Activated CD4-positive, alpha-beta T cell treated with anti-CD3 and anti-CD28 coated beads, Interleukin-2, Interleukin-4, amounts not matched to agents 100 ng/mL and 50 ng/mL, durations not matched to agents 16 hours and 8 hours (primary cell): ENCODE measurements around the gene MRPS11.
"Not testable (repeated sequence)": the region's sequence is repeated elsewhere in the genome, so short reads cannot be mapped to it uniquely, and the experiment has no call there.

Source experiments
- DNase-seq: peaks from one replicate; pipeline ENCODE4 v3.0.0-alpha.2; 2020; ENCODE audit warnings: low spot score

MRPS11 gene

DNA sequence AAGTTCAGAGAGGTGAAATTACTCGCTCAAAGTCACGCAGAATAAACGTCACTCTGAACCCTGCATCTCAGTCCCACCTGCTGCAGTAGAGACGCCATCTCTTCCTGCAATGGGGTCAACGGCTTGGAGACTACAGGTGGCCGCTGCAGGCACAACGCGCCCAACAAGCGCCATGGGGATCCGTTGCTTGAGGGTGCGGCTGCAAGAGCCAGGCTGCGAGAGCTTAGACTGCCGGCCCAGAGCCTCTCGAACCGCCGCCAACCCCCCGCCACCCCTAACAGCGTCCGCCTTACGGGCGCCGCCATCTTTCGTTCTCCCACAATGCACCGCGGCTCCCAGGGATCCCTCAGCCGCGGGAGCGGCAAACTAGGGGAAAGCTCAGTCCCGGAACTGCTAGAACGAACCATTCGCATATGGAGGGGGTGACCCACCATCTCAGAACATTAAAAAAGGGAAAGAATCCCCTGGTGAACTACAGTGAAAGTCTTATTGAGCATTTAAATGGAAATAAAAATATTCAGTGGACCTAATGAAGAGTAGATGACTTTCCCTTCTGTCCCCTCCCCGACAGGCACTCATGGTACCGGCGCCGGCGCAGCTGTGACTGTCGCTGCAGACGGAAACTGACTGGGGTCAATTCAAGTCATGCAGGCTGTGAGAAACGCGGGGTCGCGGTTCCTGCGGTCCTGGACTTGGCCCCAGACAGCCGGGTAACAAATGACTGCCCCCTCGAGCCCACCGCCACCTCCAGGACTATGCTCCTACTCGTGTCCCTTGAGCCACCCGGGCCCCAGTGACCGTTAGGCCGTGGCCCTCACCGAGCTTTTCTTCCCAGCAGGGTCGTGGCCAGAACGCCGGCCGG lies at the start of gene MRPS11, which contains the start of gene MRPL46:
TSS of gene MRPS11 (plus strand) at position 636 of the 862 bp plus-strand sequence. CDS start at position 646, 10 bp downstream.
TSS of gene MRPL46 (minus strand) at position 316 of the 862 bp plus-strand sequence. CDS start at position 305, 11 bp downstream.
- DNase-seq: peak; percentile 89

DNA sequence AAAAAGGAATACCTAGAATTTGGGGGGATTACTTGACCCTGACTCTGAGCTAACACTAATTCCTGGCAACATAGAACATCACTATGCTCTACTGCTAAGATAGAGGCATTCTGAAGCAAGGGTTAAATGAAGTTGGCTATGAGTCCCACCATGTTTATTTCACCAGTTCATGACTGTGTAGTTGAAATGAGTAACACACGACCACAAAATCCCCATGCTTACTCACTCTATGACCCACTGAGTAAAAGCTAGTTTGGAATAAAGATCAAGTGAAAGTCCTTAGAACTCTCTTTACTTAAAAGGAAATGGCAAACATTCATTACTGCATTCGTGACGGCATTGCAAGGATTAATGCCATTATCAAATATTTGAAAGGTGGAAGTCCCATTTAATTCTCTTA lies 47.7 kb upstream of the MRPS11 start:
- DNase-seq: peak; percentile 73

DNA sequence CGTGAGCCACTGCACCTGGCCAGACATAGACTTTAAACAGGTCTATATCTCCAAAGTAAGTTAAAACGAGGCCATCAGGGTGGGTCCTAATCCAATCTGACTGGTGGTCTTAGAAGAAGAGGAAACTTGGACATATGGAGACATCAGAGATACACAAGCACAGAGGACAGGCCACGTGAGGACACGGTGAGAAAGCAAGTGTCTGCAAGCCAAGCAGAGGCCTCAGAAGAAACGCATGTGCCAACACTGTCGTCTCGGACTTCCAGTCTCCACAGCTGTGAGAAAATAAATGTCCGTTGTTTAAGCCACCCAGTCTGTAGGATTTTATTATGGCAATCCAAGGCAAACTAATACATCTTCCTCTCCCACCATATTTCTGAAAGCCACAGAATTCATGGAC lies 44.2 kb upstream of the MRPS11 start:
- no peak for DNase-seq

DNA sequence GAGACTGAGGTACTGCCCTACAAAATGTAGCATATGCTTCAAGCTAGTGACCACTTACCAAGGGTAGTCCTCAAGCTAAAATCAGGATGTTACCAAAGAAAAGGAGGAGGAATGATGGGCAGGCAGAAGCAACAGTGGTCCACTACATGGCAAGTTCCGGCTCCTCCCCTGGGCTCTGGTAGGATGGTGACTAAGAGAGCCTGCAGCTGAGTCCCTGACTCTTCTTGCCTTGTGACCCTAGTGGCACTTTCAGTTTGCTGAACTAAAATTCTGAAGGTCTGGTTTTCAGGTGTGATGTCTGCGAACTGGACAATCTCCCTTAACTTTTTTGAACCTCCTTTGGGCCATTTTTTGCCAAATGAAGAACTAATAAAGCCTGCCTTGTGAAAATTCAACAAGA lies 41.2 kb upstream of the MRPS11 start:
- no peak for DNase-seq

DNA sequence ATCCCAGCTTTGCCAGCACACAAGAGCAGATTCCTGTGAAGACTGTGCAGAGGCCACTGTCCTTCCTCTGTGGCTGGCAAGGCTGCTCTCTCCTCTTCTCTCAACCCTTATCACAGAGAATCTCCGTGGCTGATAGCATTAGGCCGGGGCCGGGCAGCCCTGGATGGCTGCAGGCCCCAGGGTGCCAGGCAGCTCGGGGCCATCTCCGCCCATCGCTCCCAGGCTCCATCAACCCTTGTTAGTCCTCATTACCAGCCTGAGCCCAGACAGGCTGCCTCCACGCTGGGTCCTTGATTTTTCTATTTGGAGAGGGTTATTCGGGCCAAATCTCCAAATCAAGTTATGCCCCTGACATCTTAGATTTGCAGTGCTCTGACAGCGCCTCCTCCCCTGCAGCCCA lies 39.5 kb upstream of the MRPS11 start:
- no peak for DNase-seq

DNA sequence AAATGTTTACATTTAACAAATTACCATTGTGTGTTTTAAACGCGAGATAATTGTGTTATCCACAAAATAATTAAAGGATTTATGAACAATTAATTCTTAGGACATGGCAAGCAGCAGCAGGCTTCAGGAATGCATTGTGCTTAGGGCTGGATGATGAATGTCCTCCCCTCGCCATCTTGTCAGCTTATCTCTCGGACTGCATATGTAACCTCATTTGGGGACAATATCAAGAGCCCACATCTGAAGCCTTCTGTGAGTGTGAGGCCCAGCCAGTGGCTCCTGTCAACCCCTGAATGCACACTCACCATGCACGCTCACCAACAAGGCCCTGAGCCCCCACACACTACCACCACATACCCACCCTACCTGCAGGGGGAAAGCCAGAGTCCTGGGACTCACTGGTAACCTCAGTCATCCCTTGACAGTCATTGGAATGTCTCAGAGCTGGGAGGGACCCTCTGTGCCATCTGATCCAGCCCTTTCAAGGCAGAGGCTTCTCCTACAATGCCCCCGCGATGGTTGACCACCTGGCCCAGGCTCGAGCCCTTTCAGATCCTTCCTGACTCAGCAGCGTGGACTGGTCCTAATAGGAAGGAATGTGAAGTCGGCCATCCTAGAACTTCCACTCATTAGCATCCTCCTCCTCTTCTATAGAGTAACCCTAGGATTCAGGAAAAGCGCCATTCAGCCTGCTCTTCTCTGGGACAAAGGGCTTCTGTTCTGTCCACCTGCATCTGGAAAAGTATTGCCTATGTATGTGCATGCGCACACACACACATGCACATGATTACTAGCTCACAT lies 38.5 kb upstream of the MRPS11 start:
- no peak for DNase-seq

DNA sequence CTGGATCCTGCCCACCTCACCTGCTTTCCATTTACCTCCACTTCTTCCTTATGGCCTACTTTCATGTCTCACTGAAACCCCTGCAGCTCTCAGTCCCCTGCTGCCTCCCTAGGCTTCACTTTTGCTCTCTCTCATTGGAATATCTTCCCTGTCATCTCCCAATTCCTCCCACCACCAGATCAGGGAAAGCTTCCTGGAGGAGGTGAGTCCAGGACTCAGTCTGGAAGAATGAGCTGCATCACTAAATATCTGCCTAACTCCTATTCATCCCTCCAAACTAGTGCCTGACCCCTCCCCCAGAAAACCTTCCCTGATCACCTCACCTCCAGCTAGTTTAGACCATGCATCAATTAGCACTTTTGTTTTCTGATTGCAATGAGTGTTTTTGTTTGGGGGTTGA lies 37.5 kb upstream of the MRPS11 start:
- no peak for DNase-seq

DNA sequence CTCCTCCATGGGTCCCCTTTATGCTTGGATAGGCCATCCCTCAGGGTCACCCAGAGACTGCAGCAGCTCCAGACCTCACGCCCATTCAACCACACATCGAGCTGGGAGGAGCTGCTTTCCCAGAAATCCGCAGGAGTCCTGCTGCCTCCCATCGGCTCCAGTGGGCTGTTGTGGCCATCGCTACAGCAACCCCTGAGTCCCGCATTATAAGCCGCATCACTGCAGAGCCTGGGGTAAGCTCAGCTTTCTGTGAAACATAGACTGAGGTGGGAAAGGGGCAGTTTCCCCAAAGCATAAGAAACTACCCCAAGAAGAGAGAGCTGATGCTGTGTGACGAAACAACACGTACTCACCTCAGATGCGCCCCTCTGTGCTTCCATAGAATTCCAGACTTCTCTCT lies 36.1 kb upstream of the MRPS11 start:
- no peak for DNase-seq

DNA sequence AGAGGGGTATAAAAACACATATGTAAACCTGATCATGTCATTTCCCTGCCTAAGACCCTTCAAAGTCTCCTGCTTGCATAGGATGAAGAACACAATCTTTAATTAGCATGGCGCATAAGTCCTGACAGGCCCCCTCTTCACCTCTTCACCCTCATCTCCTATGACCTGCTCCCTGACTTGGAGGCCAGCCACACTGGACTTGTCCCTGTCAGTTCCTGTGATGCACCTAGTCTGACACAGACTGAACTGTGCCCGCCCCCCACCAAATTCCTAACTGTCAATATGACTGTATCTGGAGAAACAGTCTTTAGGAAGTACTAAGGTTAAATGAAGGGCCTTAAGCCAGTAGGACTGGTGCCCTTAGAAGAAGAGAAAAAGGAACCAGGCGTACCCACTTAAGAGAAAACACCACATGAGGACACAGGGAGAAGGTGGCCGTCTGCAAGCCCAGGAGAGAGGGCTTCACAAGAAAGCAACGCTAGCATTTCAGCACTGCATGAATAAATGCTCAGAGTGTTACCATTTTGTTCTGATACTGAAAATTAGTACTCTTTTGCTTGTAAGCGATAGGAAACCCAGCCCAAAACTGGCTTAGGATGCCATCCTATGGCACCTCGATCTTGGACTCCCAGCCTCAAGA lies 34.3 kb upstream of the MRPS11 start:
- DNase-seq: no peak

DNA sequence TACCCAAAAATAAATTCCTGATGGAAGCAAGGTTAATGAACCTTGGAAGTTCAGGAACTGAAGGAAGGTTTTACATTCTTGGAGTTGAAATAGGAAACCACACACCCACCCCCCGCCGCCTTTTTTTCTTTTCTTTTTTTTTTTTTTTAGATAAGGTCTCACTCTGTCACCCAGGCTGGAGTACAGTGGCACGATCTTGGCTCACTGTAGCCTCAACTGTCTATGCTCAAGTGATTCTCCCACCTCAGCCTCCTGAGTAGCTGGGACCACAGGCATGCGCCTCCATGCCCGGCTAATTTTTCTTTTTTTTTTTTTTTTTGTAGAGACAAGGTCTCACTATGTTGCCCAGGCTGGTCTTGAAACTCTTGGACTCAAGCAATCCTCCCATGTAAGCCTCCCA lies 33.4 kb upstream of the MRPS11 start:
- DNase-seq: not testable (repeated sequence)

DNA sequence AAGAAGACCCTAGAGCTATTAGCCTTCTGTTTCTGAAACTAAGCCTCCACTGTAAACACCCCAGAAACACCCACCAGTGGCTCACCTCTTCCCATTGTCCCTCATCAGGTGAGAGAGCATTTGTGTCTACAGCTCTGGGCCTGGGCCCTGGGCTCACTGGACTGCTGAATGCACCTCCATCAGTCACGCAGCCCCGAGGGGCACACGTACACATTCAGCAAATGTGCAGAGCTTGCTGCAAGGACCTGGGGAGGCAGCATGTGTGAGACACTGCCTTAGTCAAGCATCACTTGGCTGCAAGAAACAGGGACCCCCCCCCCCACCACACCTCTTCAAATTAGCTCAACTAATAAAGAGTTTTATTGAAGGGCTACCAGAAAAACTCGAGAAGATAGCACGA lies 29.3 kb upstream of the MRPS11 start:
- no peak for DNase-seq

DNA sequence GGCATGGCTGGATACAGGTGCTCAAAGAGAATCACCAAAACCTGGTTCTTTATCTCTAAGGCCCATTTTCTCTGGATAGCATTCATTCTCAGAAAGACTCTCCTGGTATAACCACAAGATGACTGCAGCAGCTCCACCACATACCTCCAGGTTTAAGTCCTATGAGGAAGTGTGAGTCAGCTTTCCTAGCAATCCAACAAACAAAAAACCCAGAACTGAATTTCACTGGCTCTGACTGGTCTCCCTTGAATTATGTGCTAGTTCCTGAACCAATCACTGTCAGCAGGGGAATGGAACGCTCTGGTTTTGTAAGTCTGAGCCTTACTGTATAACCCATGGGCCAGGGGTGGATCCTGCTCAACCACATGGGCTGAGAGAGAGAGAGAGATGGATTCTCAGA lies 27.5 kb upstream of the MRPS11 start:
- peak; percentile 35 for DNase-seq

DNA sequence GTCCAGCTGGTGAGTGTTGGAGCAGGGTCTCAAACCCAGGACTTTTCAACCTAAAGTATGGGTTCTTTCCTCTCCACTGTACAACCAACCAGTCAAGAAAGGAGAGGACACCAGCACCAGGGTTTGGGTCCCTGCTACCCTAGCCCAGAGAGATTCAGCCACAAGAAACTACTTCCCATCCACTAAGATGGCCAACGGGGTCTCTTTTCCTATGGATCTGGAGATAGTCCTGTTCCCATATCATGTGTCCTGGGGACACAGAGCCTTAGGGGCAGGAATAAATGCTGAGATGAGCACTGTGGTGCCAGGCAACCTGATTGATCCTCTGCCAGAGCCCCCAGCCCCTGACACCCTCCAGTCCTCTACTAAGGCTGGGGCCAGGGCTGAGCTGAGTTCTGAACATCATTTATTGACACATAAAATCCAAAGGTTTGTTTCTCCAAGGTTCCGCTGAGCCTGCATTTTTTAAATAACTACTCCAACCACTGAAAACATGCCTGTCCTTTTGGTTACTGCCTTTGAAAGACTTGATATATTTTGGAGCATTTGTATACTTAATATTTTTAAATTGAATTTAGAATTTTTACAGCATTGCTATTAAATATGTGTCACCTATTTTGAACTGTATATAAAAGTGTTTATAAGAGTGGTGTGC lies 26.3 kb upstream of the MRPS11 start:
- no peak for DNase-seq

DNA sequence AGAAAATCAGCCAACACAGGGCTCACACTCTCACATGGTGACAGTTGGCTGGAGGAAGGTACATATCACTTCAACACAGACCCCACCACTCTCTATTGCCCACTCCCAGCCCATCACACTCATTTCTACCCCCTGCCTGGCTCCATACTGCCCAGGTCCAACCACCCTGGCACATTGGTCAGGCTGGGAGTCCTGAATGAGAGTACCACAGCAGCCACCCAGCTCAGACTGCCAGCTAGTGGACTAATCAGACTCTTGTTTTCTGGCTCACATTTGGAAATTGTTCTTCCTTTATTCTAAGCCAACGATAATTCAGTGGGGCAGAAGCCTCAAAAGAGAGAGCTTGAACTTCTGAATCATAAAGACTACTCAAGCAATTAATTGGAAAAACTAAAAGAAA lies 20.3 kb upstream of the MRPS11 start:
- DNase-seq: no peak

DNA sequence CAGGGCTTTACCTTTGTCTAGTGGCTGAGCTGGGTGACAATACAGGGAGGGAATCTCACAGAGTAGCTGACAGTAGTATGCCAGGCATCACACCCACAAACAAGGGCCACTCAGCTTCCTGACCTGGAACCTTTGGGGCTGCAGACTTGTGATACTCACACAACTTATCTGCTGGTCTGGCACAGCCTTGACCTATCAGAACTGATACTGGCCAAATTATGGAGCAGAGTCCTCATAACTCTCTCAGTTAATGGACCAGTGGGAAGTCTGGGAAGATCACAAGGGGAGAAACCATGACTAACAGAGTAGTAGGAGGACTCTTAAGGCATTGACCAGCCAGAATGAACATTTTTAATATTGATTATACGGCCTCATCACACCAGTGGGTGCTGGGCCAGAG lies 19.8 kb upstream of the MRPS11 start:
- DNase-seq: no peak

DNA sequence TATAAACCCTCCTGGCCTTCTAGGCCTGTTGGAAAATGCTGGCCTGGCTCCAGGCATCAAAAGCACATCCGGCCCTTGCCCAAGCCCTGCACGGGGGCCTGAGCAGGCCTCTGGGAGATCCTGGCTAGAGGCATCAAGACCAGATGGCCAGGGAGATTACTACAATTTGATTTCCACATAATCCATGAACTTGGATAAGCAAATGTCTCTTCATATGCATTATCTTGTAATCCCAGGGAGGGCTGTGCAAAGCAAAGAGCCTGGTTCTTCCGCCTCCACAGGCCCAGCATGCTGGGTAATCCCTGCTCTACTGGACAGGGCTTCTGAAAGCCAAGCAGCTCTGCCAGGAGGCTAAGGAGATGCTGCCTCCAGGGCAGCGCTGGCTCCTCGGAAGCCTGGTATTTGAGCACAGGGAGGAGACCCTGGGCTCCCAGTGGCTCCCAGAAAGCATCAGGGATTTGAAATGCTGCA lies 18.5 kb upstream of the MRPS11 start:
- no peak for DNase-seq

DNA sequence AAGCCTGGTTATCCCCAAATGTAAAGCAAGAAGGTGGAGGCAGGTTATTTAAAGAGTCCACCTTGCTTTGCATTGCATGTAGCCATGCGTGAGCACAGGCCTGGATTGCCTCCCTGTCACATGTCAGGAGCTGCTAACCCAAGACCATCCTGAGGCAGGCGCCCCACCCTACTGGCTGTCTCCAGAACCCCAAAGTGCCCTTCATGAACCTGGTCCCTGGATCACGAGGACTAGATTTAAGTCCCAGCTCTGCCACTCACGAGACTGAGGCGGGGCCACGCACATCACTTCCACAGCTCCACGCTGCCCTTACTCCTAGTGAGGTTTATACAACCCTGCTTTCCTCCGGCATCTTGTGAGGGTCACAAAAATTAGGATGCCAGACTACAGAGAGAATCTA lies 17.9 kb upstream of the MRPS11 start:
- DNase-seq: no peak

DNA sequence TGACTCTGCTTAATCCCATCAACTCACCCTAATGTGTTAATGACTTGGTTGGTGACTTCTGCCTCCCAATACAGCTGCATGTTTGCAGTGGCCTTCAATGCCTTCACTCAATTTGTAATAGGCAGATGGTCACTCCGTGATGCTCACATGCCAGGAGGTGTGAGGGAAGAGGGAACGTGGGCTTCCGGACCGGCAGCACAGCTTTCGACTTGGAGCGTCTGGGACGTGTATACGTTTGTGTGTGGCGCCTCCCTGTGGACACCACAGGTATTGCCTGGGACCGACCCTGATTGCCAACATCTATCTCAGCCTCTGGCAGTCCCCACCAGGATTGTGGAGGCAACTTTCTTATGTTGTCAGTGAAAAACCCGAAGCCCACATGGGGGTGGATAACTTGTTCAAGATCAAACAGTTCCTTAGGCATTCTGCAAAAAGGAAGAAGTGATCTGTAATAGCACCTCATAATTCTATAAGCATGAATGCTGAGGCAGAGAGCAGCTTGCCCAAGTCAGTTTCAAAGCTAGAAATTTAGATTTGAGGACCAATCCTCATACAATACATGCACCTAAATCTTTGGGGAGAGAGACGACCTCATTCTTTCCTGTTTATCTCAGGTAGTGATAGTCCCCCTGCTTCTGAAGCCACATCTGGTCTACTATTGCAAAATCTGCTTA lies 17.2 kb upstream of the MRPS11 start:
- peak; percentile 80 for DNase-seq

DNA sequence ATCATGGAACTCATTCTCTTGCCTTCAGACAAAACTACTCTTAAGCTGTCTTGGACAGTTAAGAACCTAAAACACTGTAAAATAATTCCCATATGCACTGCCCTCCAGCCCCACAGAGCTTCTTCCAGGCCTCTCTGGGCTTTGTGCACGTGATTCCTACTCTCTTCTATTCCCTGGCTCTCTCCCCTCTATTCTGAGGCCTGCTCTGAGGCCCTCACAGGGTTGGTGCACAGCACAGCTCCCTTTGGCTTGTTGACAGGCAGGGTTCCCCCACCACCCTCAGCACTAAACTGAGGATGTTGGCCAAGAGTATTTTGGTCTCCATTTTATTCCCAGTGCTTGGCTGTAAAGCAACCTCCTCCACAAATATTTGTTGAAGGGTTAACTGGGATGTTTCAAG lies 13.9 kb upstream of the MRPS11 start:
- no peak for DNase-seq

DNA sequence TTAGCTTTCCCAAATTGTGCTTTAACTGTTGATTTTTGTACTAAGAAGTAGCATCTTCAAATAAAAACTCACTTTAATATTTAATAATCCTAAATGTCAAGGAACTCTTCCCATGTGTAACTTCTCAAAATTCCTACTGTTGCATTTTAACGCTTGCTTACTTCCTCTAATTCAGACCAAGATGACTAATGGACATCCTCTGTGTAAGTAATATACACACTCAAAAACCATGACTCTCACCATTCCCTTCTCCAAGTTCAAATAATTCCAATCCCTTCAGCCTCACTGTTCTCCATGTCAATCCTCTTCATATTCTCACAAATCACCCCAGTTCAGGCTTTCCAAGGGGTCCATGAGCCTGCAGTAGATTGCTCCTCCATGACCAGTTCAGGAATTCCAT lies 13.3 kb upstream of the MRPS11 start:
- no peak for DNase-seq
